GM19468 (cell line): ENCODE results near the gene RYR1.
"Not testable (repeated sequence)": the region's sequence is repeated elsewhere in the genome, so short reads cannot be mapped to it uniquely, and the experiment has no call there.

ENCODE experiments used
- ATAC-seq: cut with Tn5 transposase; IDR thresholded peaks from one replicate; pipeline ENCODE4 v1.9.1; 2021; ENCODE audit warnings: mild to moderate bottlenecking, moderate library complexity, moderate number of reproducible peaks; ENCODE audit not compliant: unreplicated experiment; ENCODE audit errors: extremely low read depth

The RYR1 gene

DNA sequence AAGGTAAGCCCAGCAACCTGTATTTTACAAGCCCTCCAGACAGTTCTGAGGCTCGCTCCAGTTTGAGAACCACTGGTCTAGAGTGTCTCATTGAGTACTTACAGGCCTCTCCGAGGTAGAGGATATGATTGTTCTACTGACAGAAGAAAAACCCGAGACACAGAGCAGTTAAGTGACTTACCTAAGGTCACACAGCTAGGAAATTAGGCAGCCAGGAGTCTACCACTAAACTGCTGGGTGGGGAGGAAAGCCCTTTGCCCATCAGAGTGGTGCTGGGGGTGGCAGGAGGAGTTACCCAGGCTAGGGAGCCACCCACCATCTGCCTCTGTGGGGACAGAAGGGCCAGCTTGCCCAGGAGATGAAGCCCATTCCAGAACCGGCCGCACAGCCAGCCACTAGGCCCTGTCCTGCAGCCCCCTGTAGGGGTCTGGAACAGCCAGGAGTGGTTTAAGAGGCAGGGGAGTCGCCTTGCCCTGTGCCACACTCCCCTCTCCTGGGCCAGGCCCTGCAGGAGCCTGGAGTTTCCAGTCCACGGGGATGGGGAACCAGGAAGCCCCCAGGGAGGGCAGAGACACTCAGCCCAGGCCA is 8.2 kb upstream of the RYR1 start:
- ATAC-seq, result no peak

DNA sequence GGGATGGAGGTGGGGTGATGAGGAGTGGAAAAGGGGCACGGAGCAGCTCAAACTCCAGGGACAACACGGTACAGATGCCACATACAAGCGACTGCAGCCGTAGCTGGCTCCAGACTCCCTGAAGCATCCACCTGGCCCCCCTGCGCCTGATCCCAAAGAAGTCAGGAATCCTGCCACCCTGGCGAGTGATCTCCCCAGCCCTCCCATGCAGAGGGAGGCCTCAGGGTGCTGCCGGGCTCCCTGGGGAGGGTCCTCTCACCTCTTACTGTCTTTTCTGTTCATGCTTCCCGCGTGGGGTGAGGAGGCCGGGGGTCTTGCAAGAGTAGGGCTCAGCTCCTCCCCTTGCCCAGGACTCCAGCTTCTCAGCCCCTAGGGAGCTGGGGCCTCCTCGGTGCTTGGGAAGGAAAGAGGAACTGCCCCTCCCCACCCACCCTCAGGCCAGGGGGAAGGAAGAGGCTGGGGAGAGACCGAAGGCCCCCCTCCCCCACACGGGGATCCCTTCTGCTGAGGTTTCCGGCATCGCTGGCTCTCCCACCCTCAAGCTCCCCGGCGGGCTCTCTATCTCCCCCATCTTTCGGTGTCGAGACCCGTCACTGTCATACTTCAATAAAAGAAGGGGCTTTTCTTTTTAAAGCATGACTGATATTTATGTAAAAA is 7.6 kb upstream of the RYR1 start, which contains the start of gene RASGRP4:
Gene RASGRP4, minus strand, starts transcription at position 410 of the 657 bp plus-strand sequence. Its CDS starts 128 bp downstream, at position 282.
- no peak for ATAC-seq

DNA sequence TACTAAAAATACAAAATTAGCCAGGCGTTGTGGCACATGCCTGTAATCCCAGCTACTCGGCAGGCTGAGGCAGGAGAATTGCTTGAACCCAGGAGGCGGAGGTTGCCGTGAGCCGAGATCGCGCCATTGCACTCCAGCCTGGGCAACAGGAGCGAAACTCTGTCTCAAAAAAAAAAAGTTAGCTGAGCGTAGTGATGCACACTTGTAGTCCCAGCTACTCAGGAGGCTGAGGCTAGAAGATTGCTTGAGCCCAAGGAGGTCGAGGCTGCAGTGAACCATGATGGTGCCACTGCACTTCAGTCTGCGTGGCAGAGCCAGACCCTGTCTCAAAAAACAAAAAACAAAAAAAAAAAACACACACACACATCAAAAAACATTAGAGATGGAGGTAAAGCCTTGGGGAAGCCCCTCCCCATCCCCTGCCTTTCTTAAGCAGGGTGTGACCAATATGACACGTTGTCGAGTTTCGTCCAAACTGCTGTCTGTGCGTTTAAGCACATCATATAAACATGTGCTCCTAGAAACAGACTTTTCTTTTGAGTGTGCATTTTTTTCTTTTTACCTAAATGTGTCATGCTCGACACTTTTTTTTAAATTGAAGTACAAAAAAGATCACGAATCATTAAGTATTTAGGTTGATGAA is 6.3 kb upstream of the RYR1 start:
- ATAC-seq, result not testable (repeated sequence)

DNA sequence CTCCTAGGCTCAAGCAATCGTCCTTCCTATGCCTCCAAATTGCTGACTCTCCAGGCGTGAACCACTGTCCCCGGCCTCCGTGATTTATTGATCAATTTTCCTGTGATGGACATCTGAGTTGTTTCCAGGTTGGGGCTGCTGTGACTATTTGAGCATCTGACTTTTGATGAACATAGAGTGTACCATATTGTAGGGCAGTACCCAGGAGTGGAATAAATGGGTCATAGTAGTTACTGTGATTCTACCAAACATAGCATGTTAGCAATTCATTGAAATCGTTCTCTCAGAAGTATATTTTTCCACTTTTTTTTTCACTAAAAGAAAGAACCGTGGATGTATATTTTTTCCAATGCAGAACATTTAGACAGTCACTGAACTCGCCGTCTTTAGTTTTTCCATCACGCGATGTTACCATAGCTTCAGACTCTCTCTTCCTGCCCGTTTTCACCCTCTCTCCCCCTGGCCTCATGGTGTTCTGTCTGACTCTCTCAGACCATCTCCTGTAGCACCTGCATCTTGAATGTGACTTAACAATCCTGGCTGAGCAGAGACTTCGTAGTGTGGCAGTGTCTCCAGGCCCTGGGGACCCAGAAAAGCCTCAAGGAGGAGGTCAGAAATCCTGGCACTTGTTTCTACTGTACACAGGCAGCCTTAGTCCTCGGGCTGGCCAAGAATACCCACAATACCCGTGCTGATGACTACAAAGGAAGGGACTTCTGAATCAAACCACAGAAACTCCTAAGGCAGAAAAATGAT is 4.3 kb upstream of the RYR1 start:
- ATAC-seq, result no peak

DNA sequence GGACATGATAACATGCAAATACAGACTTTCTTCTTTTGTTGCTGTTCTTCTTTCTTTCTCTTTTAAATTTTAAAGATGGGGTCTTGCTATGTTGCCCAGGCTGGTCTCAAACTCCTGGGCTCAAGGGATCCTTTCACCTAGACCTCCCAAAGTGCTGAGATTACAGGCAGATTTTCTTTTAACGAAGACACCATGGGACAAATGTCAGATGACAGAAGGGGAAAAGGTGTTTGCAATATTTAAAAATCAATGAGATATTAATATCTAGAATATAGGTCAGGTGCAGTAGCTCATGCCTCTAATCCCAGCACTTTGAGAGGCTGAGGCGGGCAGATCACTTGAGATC is 3.7 kb upstream of the RYR1 start:
- ATAC-seq, result no peak

DNA sequence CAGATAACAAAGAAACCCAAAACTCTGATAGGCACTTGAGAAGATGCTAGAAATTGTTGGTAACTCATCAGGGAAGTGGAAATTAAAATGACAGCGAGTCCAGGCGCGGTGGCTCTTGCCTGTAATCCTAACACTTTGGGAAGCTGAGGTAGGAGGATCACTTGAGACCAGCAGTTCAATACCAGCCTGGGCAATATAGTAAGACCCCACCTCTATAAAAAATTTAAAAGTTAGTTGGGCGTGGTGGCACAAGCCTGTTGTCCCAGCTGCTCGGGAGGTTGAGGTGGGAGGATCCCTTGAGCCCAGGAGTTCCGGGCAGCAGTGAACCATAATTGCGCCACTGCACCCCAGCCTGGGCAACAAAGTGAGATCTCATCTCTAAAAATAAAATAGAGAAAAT is 2.6 kb upstream of the RYR1 start:
- ATAC-seq, result no peak

DNA sequence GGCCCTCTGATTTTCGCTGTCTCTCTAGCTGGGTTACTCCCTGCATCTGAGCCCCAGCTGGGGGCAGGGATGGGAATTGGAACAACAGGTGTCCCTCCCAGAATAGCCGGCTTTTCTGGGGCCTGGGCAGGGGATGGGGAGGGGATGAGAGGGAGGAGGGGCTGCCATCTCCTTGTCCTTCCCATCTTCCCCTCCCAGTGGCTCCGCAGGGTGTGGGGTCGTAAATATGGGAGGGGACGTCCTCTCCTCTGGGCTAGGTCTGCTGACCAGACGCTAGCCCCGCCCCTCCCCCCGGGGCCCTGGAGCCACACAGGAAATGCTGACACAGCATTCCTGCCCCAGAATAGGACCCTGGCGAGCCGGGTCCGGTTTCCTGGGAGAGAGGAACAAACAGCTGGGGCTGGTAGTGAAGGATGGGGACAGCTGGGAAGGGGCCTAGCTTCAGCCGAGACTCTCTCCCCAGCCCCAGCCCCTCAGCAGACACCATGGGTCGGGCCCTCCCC is 1.1 kb downstream of the RYR1 start:
- no peak for ATAC-seq

DNA sequence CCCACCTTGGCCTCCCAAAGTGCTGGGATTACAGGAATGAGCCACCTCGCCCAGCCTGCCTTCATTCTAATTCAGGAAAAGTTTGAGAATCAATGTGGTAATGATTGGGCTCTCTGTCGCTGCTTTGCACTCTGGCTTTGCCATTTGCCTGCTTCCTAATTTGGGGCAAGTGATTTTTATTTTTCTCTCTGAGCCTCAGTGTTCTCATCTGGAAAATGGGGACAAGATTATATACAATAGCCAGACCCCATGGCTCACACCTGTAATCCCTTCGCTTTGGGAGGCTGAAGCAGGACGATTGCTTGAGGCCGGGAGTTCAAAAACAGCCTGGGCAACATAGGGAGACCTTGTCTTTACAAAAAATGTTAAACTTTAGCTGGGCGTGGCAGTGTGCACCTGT is 3.8 kb downstream of the RYR1 start:
- ATAC-seq, result no peak

DNA sequence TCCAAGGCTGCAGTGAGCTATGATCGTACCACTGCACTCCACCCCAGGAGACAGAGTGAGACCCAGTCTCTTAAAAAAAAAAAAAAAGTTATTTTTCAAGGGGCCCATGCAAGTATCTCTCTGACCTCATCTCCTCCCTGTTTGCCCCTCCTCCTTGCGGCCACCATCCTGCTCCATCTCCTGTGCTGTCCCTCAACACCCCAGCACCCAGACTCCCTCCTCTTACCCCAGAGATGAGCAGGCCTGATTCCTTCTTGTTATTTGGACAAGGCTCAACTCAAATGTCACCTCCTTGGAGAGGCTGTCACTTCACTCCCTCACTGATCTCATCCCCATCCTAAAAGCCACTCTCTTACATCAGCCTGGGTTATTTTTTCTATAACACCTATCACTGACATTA is 4.4 kb downstream of the RYR1 start:
- no peak for ATAC-seq

DNA sequence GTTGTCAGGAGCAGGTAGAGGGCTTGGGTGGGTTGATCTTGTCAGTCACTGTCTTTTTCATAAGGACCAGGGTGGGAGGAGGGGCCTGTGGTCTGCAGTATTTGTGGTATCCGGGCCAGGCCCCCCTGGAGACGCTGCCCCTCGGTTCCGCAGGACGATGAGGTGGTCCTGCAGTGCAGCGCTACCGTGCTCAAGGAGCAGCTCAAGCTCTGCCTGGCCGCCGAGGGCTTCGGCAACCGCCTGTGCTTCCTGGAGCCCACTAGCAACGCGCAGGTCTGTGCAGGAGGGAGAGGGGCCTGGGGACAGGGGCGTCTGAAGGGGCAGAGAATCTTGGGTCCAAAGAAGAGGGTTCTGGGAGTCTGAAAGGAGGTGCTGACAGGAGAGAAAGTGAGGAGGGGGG is 7.1 kb downstream of the RYR1 start:
- no peak for ATAC-seq

DNA sequence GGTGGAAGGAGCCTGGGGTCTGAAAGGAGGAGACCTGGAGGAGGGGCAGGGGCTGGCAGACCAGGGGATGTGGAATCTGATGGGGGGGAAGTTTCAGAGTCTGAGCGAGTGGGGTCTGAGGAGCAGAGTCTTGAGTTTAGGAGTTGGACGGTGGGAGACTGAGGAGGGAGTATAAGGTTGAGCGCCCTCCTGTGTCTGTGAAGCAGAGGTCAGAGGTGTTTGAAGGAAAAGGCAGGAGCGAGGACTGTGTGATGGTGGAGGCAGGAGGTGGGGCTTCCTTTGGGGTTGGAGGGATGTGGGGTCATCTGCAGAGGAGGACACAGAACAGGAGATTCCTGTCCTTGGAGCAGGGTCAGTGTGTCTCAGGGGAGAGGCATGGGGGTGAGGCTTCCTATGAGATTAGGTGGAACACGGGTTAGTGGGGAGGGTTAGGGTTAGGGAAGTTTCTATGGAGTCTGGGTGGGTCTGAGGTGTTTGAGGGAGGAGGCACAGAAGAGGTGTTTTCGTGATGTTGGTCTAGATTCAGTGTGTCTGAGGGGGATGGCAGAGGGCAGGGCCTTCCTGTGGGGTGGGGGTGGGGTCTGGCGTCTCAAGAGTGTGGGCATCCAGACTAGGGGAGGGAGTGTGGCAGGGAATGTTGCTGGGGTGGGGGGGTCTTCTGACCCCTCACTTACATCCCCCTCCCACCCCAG is 8.3 kb downstream of the RYR1 start:
- ATAC-seq, result no peak

DNA sequence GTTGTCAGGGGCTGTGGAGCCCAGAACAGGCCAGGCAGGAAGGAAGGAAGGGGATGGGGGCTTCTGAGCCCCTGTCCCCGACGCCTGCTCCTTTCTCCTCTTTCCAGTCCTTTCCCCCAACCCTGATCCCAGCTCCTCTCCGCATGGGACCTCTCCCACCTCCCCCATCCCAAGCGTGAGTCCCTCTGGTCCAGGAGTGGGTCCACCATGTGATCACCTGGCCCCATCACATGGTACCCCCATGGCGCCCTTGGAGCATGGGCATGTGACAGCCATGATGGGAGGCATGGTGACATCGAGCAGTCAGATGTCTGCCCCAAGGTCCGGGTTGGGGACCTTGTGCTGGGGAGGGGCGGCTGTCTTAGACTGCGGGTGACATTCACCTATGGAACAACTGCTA is 9.2 kb downstream of the RYR1 start:
- ATAC-seq, result no peak

DNA sequence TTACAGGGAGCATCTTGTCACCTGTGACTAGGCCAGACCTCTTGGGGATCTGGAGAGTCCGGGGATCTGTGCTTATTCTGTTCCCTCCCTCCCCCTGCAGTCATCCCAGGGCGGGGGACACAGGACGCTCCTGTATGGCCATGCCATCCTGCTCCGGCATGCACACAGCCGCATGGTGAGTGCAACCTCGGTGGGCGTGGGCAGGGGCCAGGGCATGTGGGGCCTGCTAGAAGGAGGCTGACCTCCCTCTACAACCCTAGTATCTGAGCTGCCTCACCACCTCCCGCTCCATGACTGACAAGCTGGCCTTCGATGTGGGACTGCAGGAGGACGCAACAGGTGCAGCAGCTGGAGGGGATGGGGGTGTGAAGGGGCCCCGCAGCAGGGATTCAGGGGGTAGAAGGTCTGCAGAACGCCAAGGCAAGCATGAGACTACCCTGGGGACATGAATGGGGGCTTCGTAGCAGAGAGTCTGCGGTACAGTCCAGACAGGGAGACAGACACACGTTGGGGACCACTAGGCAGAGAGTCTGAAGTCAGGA is 10.0 kb downstream of the RYR1 start:
- ATAC-seq, result no peak

DNA sequence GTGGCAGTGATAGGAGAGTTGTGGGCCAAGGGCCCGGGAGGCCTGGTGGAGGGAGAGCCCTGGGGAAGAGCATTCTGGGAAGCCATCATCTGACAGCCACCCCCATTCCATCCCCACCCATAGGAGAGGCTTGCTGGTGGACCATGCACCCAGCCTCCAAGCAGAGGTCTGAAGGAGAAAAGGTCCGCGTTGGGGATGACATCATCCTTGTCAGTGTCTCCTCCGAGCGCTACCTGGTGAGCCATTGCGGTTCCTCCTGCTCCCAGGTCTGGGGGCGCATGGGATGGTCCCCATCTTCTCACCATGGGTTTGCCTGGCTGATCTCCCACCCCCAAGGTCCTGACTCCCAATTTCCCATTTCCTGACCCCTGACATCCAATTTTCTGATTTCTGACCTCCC is 10.5 kb downstream of the RYR1 start:
- ATAC-seq, result no peak

DNA sequence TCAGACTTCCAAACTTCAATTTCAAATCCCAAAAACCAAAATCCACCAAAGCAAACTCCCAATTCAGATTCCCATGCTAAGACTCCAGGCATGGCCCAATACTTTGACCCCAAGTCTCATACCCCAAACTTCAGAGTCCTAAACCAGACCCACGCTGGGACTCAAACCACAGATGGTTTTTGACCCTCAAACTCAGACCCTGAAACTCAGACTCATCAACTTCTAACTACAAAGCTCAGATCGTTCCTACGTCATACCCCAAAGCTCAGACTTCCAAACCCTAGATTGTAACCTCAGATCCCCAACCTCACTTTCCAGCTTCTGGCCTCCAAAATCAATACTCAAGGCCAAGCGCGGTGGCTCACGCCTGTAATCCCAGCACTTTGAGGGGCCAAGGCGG is 11.9 kb downstream of the RYR1 start:
- no peak for ATAC-seq

DNA sequence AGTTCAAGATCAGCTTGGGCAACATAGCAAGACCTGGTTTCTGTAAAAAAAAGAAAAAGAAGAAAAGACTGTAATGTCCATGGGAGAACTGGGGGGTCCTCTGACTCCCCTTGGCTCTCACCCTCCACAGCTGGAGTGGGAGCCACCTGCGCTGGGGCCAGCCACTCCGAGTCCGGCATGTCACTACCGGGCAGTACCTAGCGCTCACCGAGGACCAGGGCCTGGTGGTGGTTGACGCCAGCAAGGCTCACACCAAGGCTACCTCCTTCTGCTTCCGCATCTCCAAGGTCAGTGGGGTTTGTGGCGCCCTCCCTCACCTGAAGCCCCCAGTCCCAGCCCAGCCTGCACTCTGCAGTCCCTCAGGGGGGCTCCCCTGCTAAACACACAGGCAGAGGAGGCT is 14.7 kb downstream of the RYR1 start:
- ATAC-seq, result no peak

DNA sequence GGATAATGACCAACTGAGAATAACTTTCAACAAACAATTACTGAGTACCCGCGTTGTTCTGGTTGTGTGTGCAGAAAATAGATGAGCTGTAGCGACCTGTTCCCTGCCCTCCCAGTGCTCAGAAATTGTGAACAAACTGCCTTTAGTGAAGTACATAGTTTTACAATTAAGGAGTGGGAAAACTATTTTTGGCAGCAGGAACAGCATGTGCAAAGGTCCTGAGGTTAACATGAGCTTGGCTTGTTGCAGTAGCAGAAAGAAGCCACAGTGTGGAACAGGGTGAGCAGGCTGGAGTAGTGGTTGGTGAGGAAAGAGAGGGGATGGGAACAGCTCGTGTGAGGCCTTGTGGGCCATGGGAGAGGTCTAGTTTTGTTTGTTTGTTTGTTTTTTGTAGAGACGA is 16.0 kb downstream of the RYR1 start:
- ATAC-seq, result no peak

DNA sequence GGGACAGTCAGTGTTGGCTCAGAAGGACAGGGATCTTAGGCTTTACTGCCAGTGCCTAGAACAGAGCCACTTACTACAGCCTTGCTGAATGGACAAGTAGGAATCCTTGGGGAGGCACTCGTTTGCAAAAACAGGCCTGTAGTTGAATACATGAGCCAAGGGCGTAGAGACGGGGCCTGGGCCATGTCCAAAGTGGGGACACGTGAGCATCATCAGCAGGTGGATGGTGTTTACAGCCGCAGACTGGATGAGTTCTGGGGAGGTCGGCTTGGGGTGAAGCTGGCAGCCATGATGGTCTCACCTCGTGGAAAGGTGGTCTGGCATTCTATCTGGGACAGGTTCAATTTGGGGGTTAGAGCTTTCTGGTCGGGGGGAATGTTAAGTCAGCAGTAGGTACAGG is 17.5 kb downstream of the RYR1 start:
- ATAC-seq, result no peak

DNA sequence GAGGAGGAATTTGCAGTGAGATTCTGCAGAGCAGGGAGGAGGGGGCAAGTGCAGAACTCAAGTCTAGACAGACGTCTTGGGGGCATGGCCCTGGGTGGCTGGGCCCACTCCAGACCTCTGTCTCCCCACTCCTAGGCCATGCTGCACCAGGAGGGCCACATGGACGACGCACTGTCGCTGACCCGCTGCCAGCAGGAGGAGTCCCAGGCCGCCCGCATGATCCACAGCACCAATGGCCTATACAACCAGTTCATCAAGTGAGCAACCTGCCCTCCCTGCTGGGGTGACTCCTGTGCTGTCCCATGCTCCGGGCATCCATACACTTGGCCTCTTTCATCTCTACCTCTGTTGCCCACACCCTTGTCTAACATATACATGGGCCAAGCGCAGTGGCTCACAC is 18.1 kb downstream of the RYR1 start:
- ATAC-seq, result no peak
